ENCODE data around the gene MED28.

DNA sequence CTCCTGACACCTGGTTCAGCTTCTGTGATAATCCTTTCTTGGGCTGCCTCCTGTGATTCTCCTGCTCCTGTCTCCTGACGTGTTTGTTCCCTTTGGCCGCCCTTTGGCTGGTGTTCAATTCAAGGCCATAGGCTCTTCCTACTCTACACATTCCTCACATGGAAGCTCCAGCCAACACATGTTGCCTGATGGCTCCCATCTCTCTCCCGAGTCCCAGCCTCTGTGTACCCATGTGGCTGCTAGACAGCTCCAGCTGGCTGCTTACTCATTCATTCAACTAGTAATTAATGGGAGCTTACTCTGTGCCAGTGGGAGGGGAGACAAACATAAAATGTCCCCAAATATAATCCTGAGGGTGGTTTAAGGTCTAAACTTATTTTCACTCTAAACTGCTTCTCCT is 9.2 kb upstream of the MED28 start:
- TF ChIP-seq, protein P1, sequence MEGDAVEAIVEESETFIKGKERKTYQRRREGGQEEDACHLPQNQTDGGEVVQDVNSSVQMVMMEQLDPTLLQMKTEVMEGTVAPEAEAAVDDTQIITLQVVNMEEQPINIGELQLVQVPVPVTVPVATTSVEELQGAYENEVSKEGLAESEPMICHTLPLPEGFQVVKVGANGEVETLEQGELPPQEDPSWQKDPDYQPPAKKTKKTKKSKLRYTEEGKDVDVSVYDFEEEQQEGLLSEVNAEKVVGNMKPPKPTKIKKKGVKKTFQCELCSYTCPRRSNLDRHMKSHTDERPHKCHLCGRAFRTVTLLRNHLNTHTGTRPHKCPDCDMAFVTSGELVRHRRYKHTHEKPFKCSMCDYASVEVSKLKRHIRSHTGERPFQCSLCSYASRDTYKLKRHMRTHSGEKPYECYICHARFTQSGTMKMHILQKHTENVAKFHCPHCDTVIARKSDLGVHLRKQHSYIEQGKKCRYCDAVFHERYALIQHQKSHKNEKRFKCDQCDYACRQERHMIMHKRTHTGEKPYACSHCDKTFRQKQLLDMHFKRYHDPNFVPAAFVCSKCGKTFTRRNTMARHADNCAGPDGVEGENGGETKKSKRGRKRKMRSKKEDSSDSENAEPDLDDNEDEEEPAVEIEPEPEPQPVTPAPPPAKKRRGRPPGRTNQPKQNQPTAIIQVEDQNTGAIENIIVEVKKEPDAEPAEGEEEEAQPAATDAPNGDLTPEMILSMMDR (conservative IDR thresholded peaks at IDR 0.05), result no peak
- no peak for TF ChIP-seq EZH2 (IDR thresholded peaks at IDR 0.05; ENCODE audit: low read depth)

Measured in PC-9 (cell line).